Thymus (tissue), 11 donors: ENCODE data around the gene PAOX. TPM values are rescaled to one million over a fixed set of nuclear protein-coding genes. Genes with fewer than 3 reads are reported as not detected.

Source experiments
- DNase-seq, 9 donors: peaks; one replicate each; pipeline ENCODE4 v3.0.0-alpha.2; 2013; ENCODE audit warnings: low spot score in 9 of 9, low read depth in 6 of 9, missing footprints in 1 of 9
- H3K27ac ChIP-seq, 2 donors: one replicate each; pipeline ENCODE4 v1.5.1; 2013; ENCODE audit warnings: control low read depth in 1 of 2, low read depth in 1 of 2, low read length in 1 of 2, mild to moderate bottlenecking in 1 of 2, moderate library complexity in 1 of 2
- H3K27me3 ChIP-seq, 2 donors: one replicate each; pipeline ENCODE4 v1.5.1; 2013; ENCODE audit warnings: low read length in 1 of 2; ENCODE audit not compliant: control insufficient read depth in 2 of 2, insufficient read depth in 1 of 2
- H3K36me3 ChIP-seq, 2 donors: one replicate each; pipeline ENCODE4 v1.5.1; 2013; ENCODE audit warnings: low read length in 1 of 2, mild to moderate bottlenecking in 1 of 2, moderate library complexity in 1 of 2; ENCODE audit not compliant: control insufficient read depth in 2 of 2, insufficient read depth in 2 of 2
- H3K4me1 ChIP-seq, 2 donors: one replicate each; pipeline ENCODE4 v1.5.1; 2013; ENCODE audit warnings: low read length in 2 of 2; ENCODE audit not compliant: control insufficient read depth in 2 of 2, insufficient read depth in 2 of 2
- H3K4me3 ChIP-seq, 2 donors: one replicate each; pipeline ENCODE4 v1.5.1; 2013; ENCODE audit warnings: low read length in 2 of 2, control low read depth in 1 of 2, mild to moderate bottlenecking in 1 of 2
- H3K9me3 ChIP-seq, 2 donors: one replicate each; pipeline ENCODE4 v1.5.1; 2013; ENCODE audit warnings: low read length in 1 of 2, mild to moderate bottlenecking in 1 of 2; ENCODE audit not compliant: control insufficient read depth in 2 of 2, insufficient read depth in 1 of 2
- WGBS: extraction: QIAGEN DNeasy Blood & Tissue Kit; methylation state at CpG from one replicate; pipeline ENCODE4 v1.1.7; 2013; 5-methylcytosine and 5-hydroxymethylcytosine counted together
- polyA plus RNA-seq: library from polyadenylated mRNA; stranded (reverse); fragments of 200-250 nt; gene quantifications from one replicate; pipeline ENCODE4 v1.2.3, GENCODE V29; 2013
- total RNA-seq: library from RNA; stranded (reverse); fragments of 120-200 nt; gene quantifications from one replicate; pipeline ENCODE4 v1.2.4, GENCODE V29; 2013
- donor health status: healthy.

PAOX gene
- total and polyA plus RNA-seq, 2 donors: 2.9 to 6.5 TPM

DNA sequence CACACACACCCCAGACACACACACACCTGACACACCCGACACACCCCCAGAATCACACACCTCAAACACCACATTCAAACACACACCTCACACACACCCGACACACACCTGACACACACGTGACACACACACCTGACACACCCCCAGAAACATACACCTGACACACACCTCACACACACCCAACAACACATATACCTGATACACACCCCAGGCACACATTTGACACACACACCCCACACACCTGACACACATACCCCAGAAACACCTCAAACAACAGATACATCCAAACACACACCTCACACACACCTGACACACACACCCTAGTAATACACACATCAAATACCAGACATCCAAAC is 41.7 kb upstream of the PAOX start:
- H3K27ac ChIP-seq: no peak overlapping the region
- H3K36me3 ChIP-seq: no peaks in the 10 kb centered on the region
- H3K4me3 ChIP-seq: no peak overlapping the region
- WGBS: 85% methylated on average over 3 of the region's 3 CpGs
- H3K9me3 ChIP-seq: peaks cover 9 to 13% of the 10 kb centered on the region in 2 donors
- DNase-seq: no peak
- peaks cover 8 to 16% of the 10 kb centered on the region in 2 donors for H3K4me1 ChIP-seq
- peaks cover 38 to 78% of the 10 kb centered on the region in 2 donors for H3K27me3 ChIP-seq

DNA sequence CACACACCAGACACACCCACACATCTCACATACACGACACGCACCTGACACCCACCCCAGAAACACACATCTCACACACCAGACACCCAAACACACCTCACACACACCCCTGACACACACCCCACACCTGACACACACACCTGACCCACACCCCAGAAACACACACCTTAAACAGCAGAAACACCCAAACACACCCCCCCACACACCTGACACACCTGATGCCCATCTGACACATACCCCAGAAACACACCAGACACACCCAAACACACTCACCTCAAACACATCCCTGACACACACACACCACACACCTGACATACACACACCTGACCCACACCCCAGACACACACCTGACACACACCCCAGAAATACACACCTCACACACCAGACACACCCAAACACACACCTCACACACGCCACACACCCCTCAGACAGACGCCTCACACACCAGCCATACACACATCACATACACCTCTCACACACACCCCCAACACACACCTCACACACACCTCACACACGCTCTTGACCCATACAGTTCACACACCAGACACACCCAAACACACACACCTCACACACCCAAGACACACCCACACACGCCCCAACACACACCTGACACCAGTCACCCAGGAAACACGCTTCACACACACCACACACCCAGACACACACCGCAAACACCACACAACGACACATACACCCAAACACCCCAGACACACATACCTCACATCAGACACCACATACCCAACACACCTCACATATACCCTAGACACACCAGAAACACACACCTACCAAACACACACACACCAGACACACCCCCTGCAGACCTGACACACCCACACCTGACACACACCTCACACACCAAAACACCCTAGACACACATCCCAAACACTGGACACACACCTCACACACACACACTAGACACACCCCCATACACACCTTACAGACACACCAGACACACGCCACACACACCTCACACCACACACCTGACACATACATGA is 40.7 kb upstream of the PAOX start:
- no peak overlapping the region for H3K4me3 ChIP-seq
- peaks cover 32 to 76% of the 10 kb centered on the region in 2 donors for H3K27me3 ChIP-seq
- H3K36me3 ChIP-seq: no peaks in the 10 kb centered on the region

DNA sequence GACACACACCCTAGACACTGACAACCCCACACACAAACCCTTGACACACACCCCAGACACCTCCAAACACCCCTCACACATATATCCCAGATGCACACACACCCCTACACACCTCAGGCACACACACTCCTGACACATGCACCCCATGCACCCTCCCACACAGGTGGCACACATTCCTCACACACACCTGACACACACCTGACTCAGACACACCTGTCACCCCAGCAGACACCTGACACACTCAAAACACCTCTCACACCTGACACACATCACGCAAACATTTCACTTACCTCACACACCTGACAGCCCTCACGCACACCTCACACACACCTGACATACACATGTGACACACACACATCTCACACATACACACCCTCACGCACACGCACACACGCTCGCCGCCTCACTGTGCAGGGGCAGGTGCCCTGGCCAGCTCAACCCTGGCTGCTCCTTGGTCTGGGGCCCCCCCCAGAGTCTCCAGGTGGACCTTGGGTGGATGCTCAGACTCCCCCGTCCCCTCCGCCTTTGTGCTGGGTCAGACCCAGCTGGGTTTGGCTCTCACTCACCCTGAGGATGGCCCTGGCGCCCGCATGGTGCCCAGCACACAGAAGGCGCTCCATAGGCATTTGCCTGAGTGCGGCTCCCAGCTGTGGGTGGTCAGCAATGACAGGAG is 39.2 kb upstream of the PAOX start:
- Histone ChIP-seq H3K27ac (no peak overlapping the region), H3K9me3 (peaks cover 6 to 8% of the 10 kb centered on the region in 2 donors), H3K36me3 (no peaks in the 10 kb centered on the region), H3K27me3 (peaks cover 26 to 73% of the 10 kb centered on the region in 2 donors), H3K4me1 (peaks cover 8 to 16% of the 10 kb centered on the region in 2 donors), H3K4me3 (no peak overlapping the region)
- WGBS: 94% methylated on average over 13 of the region's 13 CpGs
- no peak for DNase-seq

More for the DNA sequence above, 40.7 kb upstream of the PAOX start:
- no peak for DNase-seq
- H3K9me3 ChIP-seq: peaks cover 9 to 13% of the 10 kb centered on the region in 2 donors
- WGBS: 95% methylated on average over 10 of the region's 10 CpGs
- H3K4me1 ChIP-seq: peaks cover 8 to 16% of the 10 kb centered on the region in 2 donors
- H3K27ac ChIP-seq: no peak overlapping the region

DNA sequence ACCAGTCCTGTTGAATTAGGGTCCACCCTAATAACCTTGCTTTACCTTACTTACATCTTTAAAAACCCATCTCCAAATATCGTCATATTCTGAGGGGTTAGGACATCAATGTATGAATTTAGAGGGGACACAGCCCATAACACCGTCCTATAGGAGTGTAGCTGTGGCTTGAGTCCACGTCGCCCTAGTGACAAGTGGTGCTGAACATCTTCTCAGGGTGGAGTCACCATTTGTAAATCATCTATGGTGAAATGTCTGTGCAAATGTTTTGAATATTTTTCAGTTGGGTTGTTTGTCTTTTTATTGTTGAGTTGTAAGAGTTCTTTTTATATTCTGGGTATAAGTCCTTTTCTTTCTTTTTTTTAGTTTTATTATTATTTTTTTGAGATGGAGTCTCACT is 37.1 kb upstream of the PAOX start:
- H3K4me1 ChIP-seq: peaks cover 2 to 6% of the 10 kb centered on the region in 2 donors
- DNase-seq: no peak
- no peaks in the 10 kb centered on the region for H3K36me3 ChIP-seq
- H3K27me3 ChIP-seq: peaks cover 5 to 62% of the 10 kb centered on the region in 2 donors
- H3K9me3 ChIP-seq: peaks cover 0 to 5% of the 10 kb centered on the region in 2 donors
- no peak overlapping the region for H3K27ac ChIP-seq
- H3K4me3 ChIP-seq: no peak overlapping the region
- 90% methylated on average over 4 of the region's 4 CpGs for WGBS

DNA sequence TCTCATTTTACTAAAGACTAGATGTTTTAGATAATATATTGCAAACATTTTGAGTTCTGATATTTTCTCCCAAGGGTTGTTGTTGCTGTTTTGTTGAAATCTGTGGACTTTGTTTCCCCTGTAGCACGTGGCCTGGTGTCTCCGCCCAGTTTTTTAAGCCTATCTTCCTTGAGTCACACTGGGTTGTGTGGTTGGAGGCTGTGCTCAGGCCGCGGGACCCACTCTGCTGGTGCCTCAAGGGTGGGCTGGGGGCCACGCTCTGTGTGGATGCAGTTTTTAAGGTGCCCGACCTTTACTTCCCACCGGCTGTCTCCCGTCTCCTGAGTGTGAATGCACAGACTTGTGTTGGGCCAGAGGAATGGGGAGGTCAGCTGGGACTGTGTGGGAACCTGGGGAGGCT is 36.1 kb upstream of the PAOX start:
- Histone ChIP-seq H3K4me1 (no peaks in the 10 kb centered on the region), H3K27me3 (peaks cover 6 to 61% of the 10 kb centered on the region in 2 donors), H3K27ac (no peak overlapping the region), H3K36me3 (no peaks in the 10 kb centered on the region), H3K4me3 (no peak overlapping the region), H3K9me3 (peaks cover 0 to 4% of the 10 kb centered on the region in 2 donors)
- WGBS: 85% methylated on average over 8 of the region's 8 CpGs
- no peak for DNase-seq

DNA sequence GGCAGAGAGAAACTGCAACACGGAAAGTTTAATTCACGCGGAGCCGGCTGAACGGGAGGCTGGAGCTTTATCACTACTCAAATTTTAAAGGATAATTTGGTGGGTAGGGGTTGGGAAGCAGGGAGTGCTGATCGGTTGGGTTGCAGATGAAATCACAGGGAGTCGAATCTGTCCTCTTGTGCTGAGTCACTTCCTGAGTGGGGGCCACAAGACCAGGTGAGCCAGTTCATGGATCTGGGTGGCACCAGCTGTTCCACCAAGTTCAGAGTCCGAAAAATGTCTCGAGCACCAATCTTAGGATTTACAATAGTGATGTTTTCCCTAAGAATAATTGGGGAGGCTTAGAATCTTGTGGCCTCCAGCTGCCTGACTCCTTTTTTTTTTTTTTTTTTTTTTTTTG is 35.5 kb upstream of the PAOX start:
- 61% methylated on average over 9 of the region's 9 CpGs for WGBS
- no peaks in the 10 kb centered on the region for H3K36me3 ChIP-seq
- no peak overlapping the region for H3K4me3 ChIP-seq
- no peaks in the 10 kb centered on the region for H3K4me1 ChIP-seq
- no peak overlapping the region for H3K27ac ChIP-seq
- no peak for DNase-seq
- peaks cover 0 to 4% of the 10 kb centered on the region in 2 donors for H3K9me3 ChIP-seq
- peaks cover 9 to 58% of the 10 kb centered on the region in 2 donors for H3K27me3 ChIP-seq

DNA sequence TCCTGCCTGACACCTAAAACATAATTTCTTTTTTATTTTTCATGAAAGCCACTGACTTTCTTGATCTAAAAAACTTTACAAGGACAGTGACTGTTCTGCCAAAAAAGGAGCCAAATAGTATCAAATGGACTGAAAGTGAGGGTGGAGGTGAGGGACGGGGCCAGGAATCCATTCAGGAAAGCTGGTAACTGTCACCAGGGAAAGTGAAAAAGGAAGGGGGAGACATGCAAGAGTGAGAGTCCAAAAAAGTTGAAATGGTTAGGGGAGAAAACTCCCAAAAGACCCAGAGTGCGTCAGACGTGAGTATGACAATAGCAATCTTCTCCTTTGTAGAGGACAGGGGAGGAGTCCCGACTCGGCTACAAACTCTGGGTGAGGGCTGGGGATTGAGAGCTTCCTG is 34.8 kb upstream of the PAOX start:
- no peak for DNase-seq
- Histone ChIP-seq H3K9me3 (peaks cover 0 to 4% of the 10 kb centered on the region in 2 donors), H3K27me3 (peaks cover 9 to 54% of the 10 kb centered on the region in 2 donors), H3K36me3 (no peaks in the 10 kb centered on the region), H3K27ac (no peak overlapping the region), H3K4me3 (no peak overlapping the region), H3K4me1 (no peaks in the 10 kb centered on the region)
- WGBS: 78% methylated on average over 5 of the region's 5 CpGs

DNA sequence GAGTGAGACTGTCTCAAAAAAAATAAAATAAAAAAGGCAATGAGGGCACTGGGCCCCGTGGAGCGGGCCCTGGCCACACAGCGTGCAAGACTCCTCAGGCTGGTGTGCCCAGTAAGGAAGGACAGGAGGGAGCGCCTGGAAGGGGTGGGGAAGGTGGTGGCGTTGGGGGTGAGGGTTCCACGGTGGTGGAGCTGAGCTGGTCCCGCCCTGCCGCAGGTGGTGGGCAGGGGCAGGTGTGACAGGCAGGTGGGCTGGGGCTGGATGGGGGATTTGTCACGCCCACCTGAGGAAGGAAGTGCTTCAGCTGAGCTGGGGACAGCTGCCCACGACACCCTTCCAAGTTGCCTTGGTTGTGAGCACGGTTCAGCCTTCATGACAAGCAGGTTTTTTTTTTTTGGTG is 32.6 kb upstream of the PAOX start:
- no peak overlapping the region for H3K4me3 ChIP-seq
- 52% methylated on average over 11 of the region's 11 CpGs for WGBS
- H3K36me3 ChIP-seq: no peaks in the 10 kb centered on the region
- H3K27ac ChIP-seq: no peak overlapping the region
- H3K9me3 ChIP-seq: peaks cover 0 to 4% of the 10 kb centered on the region in 2 donors
- no peaks in the 10 kb centered on the region for H3K4me1 ChIP-seq
- peaks cover 7 to 45% of the 10 kb centered on the region in 2 donors for H3K27me3 ChIP-seq
- DNase-seq: no peak
